ENCODE measurements around the gene ABCE1. TPM values are rescaled to one million over a fixed set of nuclear protein-coding genes. Genes with fewer than 3 reads are reported as not detected.

The ABCE1 gene
- total RNA-seq: 242 and 250 TPM in 2 replicates

GRCh38 chr4:145097821-145098674, at the start of gene ABCE1, which contains the start of gene ANAPC10:
Gene ABCE1 (plus strand): TSS chr4:145098311. CDS start chr4:145104413, 6,102 bp downstream.
Gene ANAPC10 (minus strand): TSS chr4:145098196. CDS start chr4:145096099, 2,097 bp downstream.

Other genes with a start within 250 kb of the ABCE1 start
- gene ANAPC10, start 115 bp upstream of the ABCE1 start, total RNA-seq: 25.5 and 30.5 TPM in 2 replicates
- 21.9 and 23.7 TPM in 2 replicates for gene OTUD4, start 82.3 kb downstream of the ABCE1 start, total RNA-seq

Measured in tracheal epithelial cell (primary cell).